DND-41 (cell line): ENCODE data around the gene BAZ2A.

ENCODE experiments used
- ATAC-seq: fragments of 200-7000 bp; cut with Tn5 transposase; 3 replicates; pipeline ENCODE4 v1.9.1; 2021; ENCODE audit warnings: low read depth; ENCODE audit not compliant: insufficient read depth
- DNase-seq: peaks from one replicate; pipeline ENCODE4 v3.0.0-alpha.2; 2020
- H2AFZ ChIP-seq: 2 replicates; pipeline ENCODE4 v1.6.0; 2012; ENCODE audit warnings: low read depth, low read length
- H3K27ac ChIP-seq: 2 replicates; pipeline ENCODE4 v1.5.1; 2012; ENCODE audit warnings: low read length, inconsistent platforms
- H3K27me3 ChIP-seq: fragments of 200-600 bp; sonication (generic); 2 replicates; pipeline ENCODE4 v1.6.0; 2012; ENCODE audit warnings: low read length, mild to moderate bottlenecking, inconsistent platforms; ENCODE audit not compliant: insufficient read depth, poor library complexity
- H3K36me3 ChIP-seq: 2 replicates; pipeline ENCODE4 v1.5.1; 2012; ENCODE audit warnings: low read length, inconsistent platforms; ENCODE audit not compliant: insufficient read depth
- H3K4me1 ChIP-seq: 2 replicates; pipeline ENCODE4 v1.5.1; 2012; ENCODE audit warnings: mild to moderate bottlenecking, low read length; ENCODE audit not compliant: insufficient read depth
- H3K4me2 ChIP-seq: 2 replicates; pipeline ENCODE4 v1.6.0; 2012; ENCODE audit warnings: mild to moderate bottlenecking, moderate library complexity, low read length, inconsistent platforms; ENCODE audit not compliant: insufficient read depth
- H3K4me3 ChIP-seq, 2 experiments: fragments of 200-600 bp in 1 of 2; shearing (Covaris generic) in 1 of 2; 2 replicates each; pipeline ENCODE4 v1.5.1; 2012 to 2016; ENCODE audit warnings: inconsistent platforms in 2 of 2, low read length in 2 of 2, mild to moderate bottlenecking in 2 of 2, low read depth in 1 of 2, moderate library complexity in 1 of 2
- H3K79me2 ChIP-seq: 2 replicates; pipeline ENCODE4 v1.6.0; 2012; ENCODE audit warnings: low read length, inconsistent platforms; ENCODE audit not compliant: insufficient read depth
- H3K9ac ChIP-seq: 2 replicates; pipeline ENCODE4 v1.6.0; 2012; ENCODE audit warnings: low read depth, mild to moderate bottlenecking, inconsistent platforms, low read length, moderate library complexity
- H3K9me3 ChIP-seq: 2 replicates; pipeline ENCODE4 v1.5.1; 2012; ENCODE audit warnings: low read length, moderate library complexity, mild to moderate bottlenecking, inconsistent platforms; ENCODE audit not compliant: insufficient read depth, severe bottlenecking
- H4K20me1 ChIP-seq: 2 replicates; pipeline ENCODE4 v1.6.0; 2012; ENCODE audit warnings: low read length; ENCODE audit not compliant: insufficient read depth
- CTCF ChIP-seq: IDR thresholded peaks from 2 replicates; pipeline ENCODE4 v1.5.1; 2012; ENCODE audit warnings: borderline replicate concordance, low read length, moderate library complexity, mild to moderate bottlenecking; ENCODE audit not compliant: poor library complexity, severe bottlenecking; ENCODE audit errors: extremely low read depth
- EZH2 ChIP-seq: IDR thresholded peaks from 3 replicates; pipeline ENCODE4 v1.6.1; 2012; ENCODE audit warnings: borderline replicate concordance, low read depth, mild to moderate bottlenecking, moderate library complexity, low read length, inconsistent platforms; ENCODE audit not compliant: severe bottlenecking

Gene BAZ2A

GRCh38 chr12:56630180-56630632 is at the start of gene BAZ2A:
TSS of gene BAZ2A (minus strand) at chr12:56630326. CDS start at chr12:56617530, 12,796 bp downstream.
- H3K4me1 ChIP-seq = peaks cover 56% of the 10 kb centered on the region
- peaks cover 84% of the 10 kb centered on the region for H3K79me2 ChIP-seq

GRCh38 chr12:56678852-56679251 is 48.7 kb upstream of the BAZ2A start:
- peaks cover 99% of the 10 kb centered on the region for H3K79me2 ChIP-seq
- peaks cover 48% of the 10 kb centered on the region for H3K4me1 ChIP-seq
- H4K20me1 ChIP-seq = peaks cover 95% of the 10 kb centered on the region
- H3K4me3 ChIP-seq = no peak overlapping the region
- H3K9ac ChIP-seq = no peak overlapping the region
- no peak overlapping the region for H2AFZ ChIP-seq
- TF ChIP-seq EZH2 = no peak
- no peak for TF ChIP-seq CTCF
- H3K27me3 ChIP-seq = no peaks in the 10 kb centered on the region
- no peak for ATAC-seq
- peaks cover 84% of the 10 kb centered on the region for H3K36me3 ChIP-seq
- peak; percentile 5 for DNase-seq
- H3K4me2 ChIP-seq = 0 out of 2 replicates have a peak overlapping the region, but pooled peaks have one; percentile 6
- no peaks in the 10 kb centered on the region for H3K9me3 ChIP-seq
- H3K27ac ChIP-seq = no peak overlapping the region

More at GRCh38 chr12:56630180-56630632, at the start of gene BAZ2A:
- H2AFZ ChIP-seq = peak within 1 kb of the TSS; percentile 78
- peaks cover 24% of the 10 kb centered on the region for H3K36me3 ChIP-seq
- peaks cover 16% of the 10 kb centered on the region; the same call in 1 of the 2 replicates for H4K20me1 ChIP-seq
- H3K9me3 ChIP-seq = no peaks in the 10 kb centered on the region
- no peak for TF ChIP-seq CTCF
- no peak for TF ChIP-seq EZH2
- peak within 1 kb of the TSS; percentile 96 to 100 for H3K4me3 ChIP-seq
- DNase-seq (peak; percentile 88), ATAC-seq (peak; percentile 87)
- H3K4me2 ChIP-seq = peak within 1 kb of the TSS; percentile 95
- H3K27ac ChIP-seq = peak within 1 kb of the TSS; percentile 91
- peak within 1 kb of the TSS; percentile 88 for H3K9ac ChIP-seq
- H3K27me3 ChIP-seq = no peaks in the 10 kb centered on the region

- H3K27me3 ChIP-seq = no peaks in the 10 kb centered on the region
- ATAC-seq (no peak), DNase-seq (peak; percentile 1)
- H3K36me3 ChIP-seq = peaks cover 86% of the 10 kb centered on the region
- no peak overlapping the region for H3K4me3 ChIP-seq
- no peak overlapping the region for H3K27ac ChIP-seq
- peaks cover 39% of the 10 kb centered on the region for H3K4me1 ChIP-seq
- H3K9me3 ChIP-seq = no peaks in the 10 kb centered on the region
- no peak overlapping the region for H2AFZ ChIP-seq
- peaks cover 99% of the 10 kb centered on the region for H3K79me2 ChIP-seq
- H4K20me1 ChIP-seq = peaks cover 93% of the 10 kb centered on the region
- no peak overlapping the region for H3K4me2 ChIP-seq
- H3K9ac ChIP-seq = no peak overlapping the region
- TF ChIP-seq EZH2 (no peak), CTCF (no peak)
Observed at GRCh38 chr12:56677680-56678079, 47.6 kb upstream of the BAZ2A start.
